ENCODE data around the gene EDN2. TPM values are rescaled to one million over a fixed set of nuclear protein-coding genes. Genes with fewer than 3 reads are reported as not detected.

Gene EDN2
- total and polyA plus RNA-seq, 3 experiments from 2014 or later: not detected

GRCh38 chr1:41499591-41499990, 15.1 kb upstream of the EDN2 start:
- H3K4me1 ChIP-seq (ENCODE audit: insufficient read depth, low read length): no peaks in the 10 kb centered on the region
- H3K27ac Mint-ChIP-seq: no peak overlapping the region
- no peak for DNase-seq
- H3K27ac ChIP-seq (ENCODE audit: low read depth, low read length): no peak overlapping the region
- ChIA-PET POLR2A (no interaction called here), CTCF (no interaction called here)
- H3K4me3 ChIP-seq (ENCODE audit: low read length): no peak overlapping the region
- no peaks in the 10 kb centered on the region for H3K27me3 ChIP-seq (ENCODE audit: insufficient read depth, low read length, poor library complexity, severe bottlenecking)
- peaks cover 3 to 9% (median 5%) of the 10 kb centered on the region in 3 donors for H3K4me1 Mint-ChIP-seq
- H3K4me3 Mint-ChIP-seq: no peak overlapping the region
- H3K9me3 ChIP-seq (ENCODE audit: low read length): no peaks in the 10 kb centered on the region
- no peaks in the 10 kb centered on the region for H3K36me3 ChIP-seq (ENCODE audit: insufficient read depth, low read length)
- H3K27me3 Mint-ChIP-seq: peaks cover 4 to 18% of the 10 kb centered on the region in 2 donors
- H3K36me3 Mint-ChIP-seq: no peaks in the 10 kb centered on the region
- H3K9me3 Mint-ChIP-seq: no peaks in the 10 kb centered on the region

DNA sequence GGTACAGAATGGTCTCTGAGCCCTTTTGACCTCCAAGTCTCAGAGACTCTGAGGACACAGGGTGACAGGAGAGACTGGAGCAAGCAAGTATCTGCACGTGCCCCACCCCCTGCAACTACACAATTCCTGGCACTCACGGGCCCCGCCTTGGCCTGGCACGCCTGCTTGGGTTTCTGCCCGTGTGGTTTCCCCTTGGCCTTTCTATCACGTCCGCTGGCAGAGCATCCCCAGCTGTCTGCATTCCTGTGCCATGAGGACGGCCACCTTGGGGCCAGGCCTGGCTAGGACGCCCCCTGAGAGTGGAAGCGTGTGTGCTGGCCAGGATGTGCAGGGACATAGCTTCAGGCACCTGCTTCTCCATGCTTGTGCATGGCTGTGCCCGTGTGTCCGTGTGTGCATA, 14.3 kb upstream of the EDN2 start:
- Mint-ChIP-seq H3K9me3 (no peaks in the 10 kb centered on the region), H3K36me3 (no peaks in the 10 kb centered on the region), H3K4me1 (peaks cover 3 to 9% (median 5%) of the 10 kb centered on the region in 3 donors), H3K27me3 (peaks cover 4 to 19% of the 10 kb centered on the region in 2 donors), H3K27ac (no peak overlapping the region), H3K4me3 (peak overlapping the region in 1 of 7 donors; percentile 68)
- no peaks in the 10 kb centered on the region for H3K4me1 ChIP-seq (ENCODE audit: insufficient read depth, low read length)
- H3K27me3 ChIP-seq (ENCODE audit: insufficient read depth, low read length, poor library complexity, severe bottlenecking): no peaks in the 10 kb centered on the region
- no peak for DNase-seq
- no peaks in the 10 kb centered on the region for H3K36me3 ChIP-seq (ENCODE audit: insufficient read depth, low read length)
- CTCF ChIA-PET: no interaction called here
- no peak overlapping the region for H3K27ac ChIP-seq (ENCODE audit: low read depth, low read length)
- no peaks in the 10 kb centered on the region for H3K9me3 ChIP-seq (ENCODE audit: low read length)
- no peak overlapping the region for H3K4me3 ChIP-seq (ENCODE audit: low read length)
- POLR2A ChIA-PET: no interaction called here

GRCh38 chr1:41498391-41498790, 13.9 kb upstream of the EDN2 start:
- Mint-ChIP-seq H3K36me3 (no peaks in the 10 kb centered on the region), H3K27me3 (peaks cover 4 to 19% of the 10 kb centered on the region in 2 donors), H3K9me3 (no peaks in the 10 kb centered on the region), H3K4me1 (peaks cover 3 to 9% (median 5%) of the 10 kb centered on the region in 3 donors), H3K4me3 (peak overlapping the region in 1 of 7 donors; percentile 68), H3K27ac (no peak overlapping the region)
- H3K9me3 ChIP-seq (ENCODE audit: low read length): no peaks in the 10 kb centered on the region
- ChIA-PET POLR2A (no interaction called here), CTCF (no interaction called here)
- H3K27me3 ChIP-seq (ENCODE audit: insufficient read depth, low read length, poor library complexity, severe bottlenecking): no peaks in the 10 kb centered on the region
- H3K4me1 ChIP-seq (ENCODE audit: insufficient read depth, low read length): no peaks in the 10 kb centered on the region
- no peak for DNase-seq
- H3K36me3 ChIP-seq (ENCODE audit: insufficient read depth, low read length): no peaks in the 10 kb centered on the region
- H3K27ac ChIP-seq (ENCODE audit: low read depth, low read length): no peak overlapping the region
- no peak overlapping the region for H3K4me3 ChIP-seq (ENCODE audit: low read length)

- H3K36me3 Mint-ChIP-seq: no peaks in the 10 kb centered on the region
- peak overlapping the region in 3 of 7 donors; percentile 27 to 62 (median 44) for H3K4me3 Mint-ChIP-seq
- no peak overlapping the region for H3K4me3 ChIP-seq (ENCODE audit: low read length)
Observed at GRCh38 chr1:41497461-41498030, 13.1 kb upstream of the EDN2 start.

GRCh38 chr1:41497056-41497440, 12.6 kb upstream of the EDN2 start:
- POLR2A ChIA-PET: interaction anchor here (0.6 kb wide), 1 partner anchor 41 kb away, joined by 3 read pairs; no protein-coding TSS in a partner anchor
- Histone ChIP-seq H3K4me1 (ENCODE audit: insufficient read depth, low read length) (no peaks in the 10 kb centered on the region), H3K9me3 (ENCODE audit: low read length) (no peaks in the 10 kb centered on the region), H3K27me3 (ENCODE audit: insufficient read depth, low read length, poor library complexity, severe bottlenecking) (no peaks in the 10 kb centered on the region), H3K36me3 (ENCODE audit: insufficient read depth, low read length) (no peaks in the 10 kb centered on the region), H3K4me3 (ENCODE audit: low read length) (no peak overlapping the region), H3K27ac (ENCODE audit: low read depth, low read length) (no peak overlapping the region)
- H3K4me3 Mint-ChIP-seq: peak overlapping the region in 5 of 7 donors; percentile 3 to 62 (median 31)
- no peaks in the 10 kb centered on the region for H3K9me3 Mint-ChIP-seq
- DNase-seq: no peak
- CTCF ChIA-PET: no interaction called here
- no peak overlapping the region for H3K27ac Mint-ChIP-seq
- H3K27me3 Mint-ChIP-seq: peaks cover 6 to 19% of the 10 kb centered on the region in 2 donors
- peaks cover 3 to 9% (median 5%) of the 10 kb centered on the region in 3 donors for H3K4me1 Mint-ChIP-seq
- H3K36me3 Mint-ChIP-seq: no peaks in the 10 kb centered on the region

More at GRCh38 chr1:41497461-41498030, 13.1 kb upstream of the EDN2 start:
- no peak overlapping the region for H3K27ac ChIP-seq (ENCODE audit: low read depth, low read length)
- no peaks in the 10 kb centered on the region for H3K4me1 ChIP-seq (ENCODE audit: insufficient read depth, low read length)
- POLR2A ChIA-PET: interaction anchor here (0.6 kb wide), 1 partner anchor 40 kb away, joined by 3 read pairs; no protein-coding TSS in a partner anchor
- H3K9me3 ChIP-seq (ENCODE audit: low read length): no peaks in the 10 kb centered on the region
- Mint-ChIP-seq H3K27ac (no peak overlapping the region), H3K27me3 (peaks cover 6 to 19% of the 10 kb centered on the region in 2 donors), H3K9me3 (no peaks in the 10 kb centered on the region), H3K4me1 (peaks cover 3 to 9% (median 5%) of the 10 kb centered on the region in 3 donors)
- CTCF ChIA-PET: no interaction called here
- H3K36me3 ChIP-seq (ENCODE audit: insufficient read depth, low read length): no peaks in the 10 kb centered on the region
- DNase-seq: no peak
- no peaks in the 10 kb centered on the region for H3K27me3 ChIP-seq (ENCODE audit: insufficient read depth, low read length, poor library complexity, severe bottlenecking)

- Mint-ChIP-seq H3K4me1 (peaks cover 3 to 9% (median 5%) of the 10 kb centered on the region in 3 donors), H3K27me3 (peaks cover 6 to 19% of the 10 kb centered on the region in 2 donors), H3K36me3 (no peaks in the 10 kb centered on the region), H3K4me3 (peak overlapping the region in 2 of 7 donors; percentile 54 to 55), H3K9me3 (no peaks in the 10 kb centered on the region), H3K27ac (peak overlapping the region in 1 of 8 donors; percentile 8)
- DNase-seq: no peak
- ChIA-PET CTCF (no interaction called here), POLR2A (interaction anchor here (0.6 kb wide), 1 partner anchor 41 kb away, joined by 3 read pairs; no protein-coding TSS in a partner anchor)
- Histone ChIP-seq H3K4me3 (ENCODE audit: low read length) (no peak overlapping the region), H3K9me3 (ENCODE audit: low read length) (no peaks in the 10 kb centered on the region), H3K27me3 (ENCODE audit: insufficient read depth, low read length, poor library complexity, severe bottlenecking) (no peaks in the 10 kb centered on the region), H3K27ac (ENCODE audit: low read depth, low read length) (no peak overlapping the region), H3K36me3 (ENCODE audit: insufficient read depth, low read length) (no peaks in the 10 kb centered on the region), H3K4me1 (ENCODE audit: insufficient read depth, low read length) (no peaks in the 10 kb centered on the region)
Observed at GRCh38 chr1:41496080-41497055, 11.9 kb upstream of the EDN2 start.

DNA sequence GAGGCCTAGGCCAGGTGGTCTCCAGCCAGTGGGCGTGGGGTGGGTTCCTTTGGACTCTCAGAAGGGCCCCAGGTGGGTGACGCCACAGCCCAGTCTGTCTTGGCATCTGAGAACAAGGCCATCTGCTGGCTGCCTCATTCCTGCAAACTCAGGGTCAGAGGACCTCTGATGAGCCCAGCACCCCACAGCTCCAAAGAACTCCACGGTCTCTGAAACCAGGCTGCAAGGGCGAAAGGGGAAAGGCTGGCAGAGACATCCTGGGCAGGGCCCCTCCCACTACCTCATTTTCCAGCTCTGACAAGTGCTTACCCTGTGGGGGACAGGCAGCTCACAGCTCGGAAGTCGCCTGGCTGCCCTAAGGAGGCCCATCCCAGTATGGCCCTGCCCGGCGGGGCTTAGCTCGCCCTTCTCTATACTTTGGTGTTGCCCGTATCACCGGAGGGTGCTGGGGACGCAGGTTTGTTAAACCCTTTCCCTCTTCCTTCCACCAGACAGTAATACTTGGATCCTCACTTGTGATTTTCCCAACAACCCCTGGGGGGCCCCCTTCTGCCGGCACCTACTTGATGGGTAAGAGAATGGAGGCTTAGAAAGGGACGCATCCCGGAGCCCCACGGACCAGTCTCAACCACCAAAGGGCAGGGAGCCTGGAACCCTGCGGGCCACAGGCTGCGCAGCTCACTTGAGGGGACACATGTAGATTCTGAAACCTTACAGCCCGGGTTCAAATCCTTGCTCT, 10.9 kb upstream of the EDN2 start:
- Histone ChIP-seq H3K36me3 (ENCODE audit: insufficient read depth, low read length) (no peaks in the 10 kb centered on the region), H3K4me3 (ENCODE audit: low read length) (no peak overlapping the region), H3K27me3 (ENCODE audit: insufficient read depth, low read length, poor library complexity, severe bottlenecking) (no peaks in the 10 kb centered on the region), H3K27ac (ENCODE audit: low read depth, low read length) (no peak overlapping the region), H3K9me3 (ENCODE audit: low read length) (no peaks in the 10 kb centered on the region), H3K4me1 (ENCODE audit: insufficient read depth, low read length) (no peaks in the 10 kb centered on the region)
- peaks cover 6 to 19% of the 10 kb centered on the region in 2 donors for H3K27me3 Mint-ChIP-seq
- ChIA-PET CTCF (interaction anchor here (1.4 kb wide), 1 partner anchor 678 kb away, joined by 3 read pairs; no protein-coding TSS in a partner anchor), POLR2A (no interaction called here)
- DNase-seq: no peak
- H3K9me3 Mint-ChIP-seq: no peaks in the 10 kb centered on the region
- H3K27ac Mint-ChIP-seq: peak overlapping the region in 1 of 8 donors; percentile 8
- no peaks in the 10 kb centered on the region for H3K36me3 Mint-ChIP-seq
- peak overlapping the region in 3 of 7 donors; percentile 9 to 54 (median 49) for H3K4me3 Mint-ChIP-seq
- peaks cover 3 to 9% (median 5%) of the 10 kb centered on the region in 3 donors for H3K4me1 Mint-ChIP-seq

Measured in CD8-positive, alpha-beta memory T cell (primary cell).